Measurements from ENCODE around the gene HS3ST6. TPM values are rescaled to one million over a fixed set of nuclear protein-coding genes. Genes with fewer than 3 reads are reported as not detected.

The HS3ST6 gene
- total RNA-seq, 1 experiment from 2014 or later = not detected

GRCh38 chr16:1906055-1906845, 12.0 kb downstream of the HS3ST6 start:
- Histone ChIP-seq H3K36me3 (ENCODE audit: control insufficient read depth in 1 of 2, insufficient read depth in 2 of 2, low read length in 2 of 2) (no peaks in the 10 kb centered on the region), H3K4me1 (ENCODE audit: control insufficient read depth in 1 of 2, insufficient read depth in 2 of 2, low read length in 2 of 2) (peaks cover 6 to 9% of the 10 kb centered on the region in 2 experiments; a peak in 3 of 4 replicates), H2AFZ (ENCODE audit: low read depth, low read length, poor library complexity, severe bottlenecking) (no peak overlapping the region), H3K27me3 (ENCODE audit: insufficient read depth, low read length) (no peaks in the 10 kb centered on the region), H3K79me2 (ENCODE audit: insufficient read depth, low read length) (no peaks in the 10 kb centered on the region), H3K4me2 (ENCODE audit: low read length) (no peak overlapping the region), H3K9me3 (ENCODE audit: control insufficient read depth in 1 of 2, insufficient read depth in 1 of 2, low read depth in 1 of 2, low read length in 2 of 2) (no peaks in the 10 kb centered on the region), H3K9ac (ENCODE audit: low read length) (no peak overlapping the region), H3K27ac (ENCODE audit: low read depth, low read length) (no peak overlapping the region), H4K20me1 (ENCODE audit: insufficient read depth) (no peaks in the 10 kb centered on the region), H3K4me3 (replicated peaks in 1 of 2; ENCODE audit: low read depth in 1 of 2, low read length in 2 of 2) (no peak overlapping the region), H3K9me2 (ENCODE audit: insufficient read depth) (no peaks in the 10 kb centered on the region)
- POLR2A ChIA-PET = no interaction called here
- TF ChIP-seq FOSL1 (IDR thresholded peaks at IDR 0.05; ENCODE audit: low read depth) (no peak), CEBPB (IDR thresholded peaks at IDR 0.05; ENCODE audit: low read depth) (no peak), SIN3A (IDR thresholded peaks at IDR 0.05; ENCODE audit: low read depth) (no peak), TCF7L2 (IDR thresholded peaks at IDR 0.05; ENCODE audit: borderline replicate concordance, extremely low read depth, insufficient read depth, insufficient read length) (no peak), POLR2AphosphoS5 (IDR thresholded peaks at IDR 0.05; ENCODE audit: low read depth, low read length) (no peak), ELF1 (IDR thresholded peaks at IDR 0.05; ENCODE audit: borderline replicate concordance, low read depth) (no peak), CTCF (IDR thresholded peaks at IDR 0.05 in 2 of 3, conservative IDR thresholded peaks at IDR 0.05 in 1 of 3; ENCODE audit: borderline replicate concordance in 1 of 3, insufficient read depth in 1 of 3, low read depth in 2 of 3, low read length in 2 of 3) (no peak), SP1 (IDR thresholded peaks at IDR 0.05; ENCODE audit: low read depth) (no peak), EGR1 (IDR thresholded peaks at IDR 0.05; ENCODE audit: low read depth) (no peak), EZH2phosphoT487 (IDR thresholded peaks at IDR 0.05; ENCODE audit: borderline replicate concordance) (no peak)
- TF ChIP-seq, protein P1, sequence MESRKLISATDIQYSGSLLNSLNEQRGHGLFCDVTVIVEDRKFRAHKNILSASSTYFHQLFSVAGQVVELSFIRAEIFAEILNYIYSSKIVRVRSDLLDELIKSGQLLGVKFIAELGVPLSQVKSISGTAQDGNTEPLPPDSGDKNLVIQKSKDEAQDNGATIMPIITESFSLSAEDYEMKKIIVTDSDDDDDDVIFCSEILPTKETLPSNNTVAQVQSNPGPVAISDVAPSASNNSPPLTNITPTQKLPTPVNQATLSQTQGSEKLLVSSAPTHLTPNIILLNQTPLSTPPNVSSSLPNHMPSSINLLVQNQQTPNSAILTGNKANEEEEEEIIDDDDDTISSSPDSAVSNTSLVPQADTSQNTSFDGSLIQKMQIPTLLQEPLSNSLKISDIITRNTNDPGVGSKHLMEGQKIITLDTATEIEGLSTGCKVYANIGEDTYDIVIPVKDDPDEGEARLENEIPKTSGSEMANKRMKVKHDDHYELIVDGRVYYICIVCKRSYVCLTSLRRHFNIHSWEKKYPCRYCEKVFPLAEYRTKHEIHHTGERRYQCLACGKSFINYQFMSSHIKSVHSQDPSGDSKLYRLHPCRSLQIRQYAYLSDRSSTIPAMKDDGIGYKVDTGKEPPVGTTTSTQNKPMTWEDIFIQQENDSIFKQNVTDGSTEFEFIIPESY (IDR thresholded peaks at IDR 0.05; ENCODE audit: extremely low read depth, insufficient replicate concordance, low read length) = no peak
- CTCF ChIA-PET = no interaction called here
- RAD21 ChIA-PET (ENCODE audit: low non-redundant PET in 1 of 2, low total read pairs in 2 of 2, uncharacterized antibody in 2 of 2, unreplicated experiment in 2 of 2) = no interaction called here
- BruUV-seq (replicated peaks) = no TSS peak
- DNase-seq (ENCODE audit: low read depth, low spot score) (no peak), ATAC-seq (no peak)
- intact Hi-C loops (cut with micrococcal nuclease) = no loop called here
